ENCODE measurements around the gene TPST2.
A peak's percentile ranks its signal among the peaks of the same experiment; 100 is the strongest.

The TPST2 gene

GRCh38 chr22:26496456-26496855 lies 93.5 kb downstream of the TPST2 start:
- DNase-seq (ENCODE audit: low spot score): no peak

- no peak for DNase-seq (ENCODE audit: low spot score)
Observed at GRCh38 chr22:26494506-26494905, 95.4 kb downstream of the TPST2 start.

- DNase-seq (ENCODE audit: low spot score): no peak
Observed at GRCh38 chr22:26492220-26492619, 97.7 kb downstream of the TPST2 start.

- DNase-seq (ENCODE audit: low spot score): no peak
Observed at GRCh38 chr22:26489447-26490036, 100.4 kb downstream of the TPST2 start.

- no peak for DNase-seq (ENCODE audit: low spot score)
Observed at GRCh38 chr22:26487996-26488395, 101.9 kb downstream of the TPST2 start.

- no peak for DNase-seq (ENCODE audit: low spot score)
Observed at GRCh38 chr22:26486394-26486793, 103.5 kb downstream of the TPST2 start.

GRCh38 chr22:26485806-26486390 lies 104.0 kb downstream of the TPST2 start:
- no peak for DNase-seq (ENCODE audit: low spot score)

GRCh38 chr22:26485013-26485412 lies 104.9 kb downstream of the TPST2 start:
- DNase-seq (ENCODE audit: low spot score): no peak

- DNase-seq (ENCODE audit: low spot score): no peak
Observed at GRCh38 chr22:26484360-26484706, 105.6 kb downstream of the TPST2 start.

- DNase-seq (ENCODE audit: low spot score): peak; percentile 98
Observed at GRCh38 chr22:26483439-26484359, 106.2 kb downstream of the TPST2 start, which contains the start of the genes HPS4 and SRRD. HPS4 (minus strand) TSS chr22:26483783; CDS start chr22:26481762, 2,021 bp downstream. SRRD (plus strand) TSS chr22:26483877; CDS start chr22:26483891, 14 bp downstream.

- no peak for DNase-seq (ENCODE audit: low spot score)
Observed at GRCh38 chr22:26483043-26483438, 106.9 kb downstream of the TPST2 start.

GRCh38 chr22:26482161-26482560 lies 107.8 kb downstream of the TPST2 start:
- DNase-seq (ENCODE audit: low spot score): no peak

- DNase-seq (ENCODE audit: low spot score): no peak
Observed at GRCh38 chr22:26481694-26482093, 108.2 kb downstream of the TPST2 start.

GRCh38 chr22:26481112-26481693 lies 108.7 kb downstream of the TPST2 start:
- no peak for DNase-seq (ENCODE audit: low spot score)

- no peak for DNase-seq (ENCODE audit: low spot score)
Observed at GRCh38 chr22:26480611-26480932, 109.4 kb downstream of the TPST2 start.

GRCh38 chr22:26479792-26480610 lies 109.9 kb downstream of the TPST2 start:
- no peak for DNase-seq (ENCODE audit: low spot score)

- no peak for DNase-seq (ENCODE audit: low spot score)
Observed at GRCh38 chr22:26479043-26479791, 110.7 kb downstream of the TPST2 start.

GRCh38 chr22:26477341-26477731 lies 112.6 kb downstream of the TPST2 start:
- no peak for DNase-seq (ENCODE audit: low spot score)

GRCh38 chr22:26476705-26477340 lies 113.1 kb downstream of the TPST2 start:
- no peak for DNase-seq (ENCODE audit: low spot score)

- no peak for DNase-seq (ENCODE audit: low spot score)
Observed at GRCh38 chr22:26474682-26475081, 115.2 kb downstream of the TPST2 start.

All from AG20443 (cell line).